Measurements from ENCODE around the gene HMCN2. TPM values are rescaled to one million over a fixed set of nuclear protein-coding genes. Genes with fewer than 3 reads are reported as not detected.

HMCN2 gene
- total RNA-seq, 1 donor = under 0.01 TPM

GRCh38 chr9:130331061-130331460 lies 65.5 kb downstream of the HMCN2 start:
- H4K20me1 ChIP-seq (ENCODE audit: insufficient read depth, low read length) = peaks cover 4% of the 10 kb centered on the region
- no peak for DNase-seq (ENCODE audit: insufficient read length, low spot score, missing footprints)
- no peak overlapping the region for H3K4me2 ChIP-seq (ENCODE audit: insufficient read depth, low read length)
- no peak for TF ChIP-seq CTCF (IDR thresholded peaks at IDR 0.05; ENCODE audit: extremely low read depth, low read depth, low read length)
- no peaks in the 10 kb centered on the region for H3K79me2 ChIP-seq (ENCODE audit: insufficient read depth, low read length)
- no peak overlapping the region for H2AFZ ChIP-seq (ENCODE audit: low read length)
- no peaks in the 10 kb centered on the region for H3K9me3 ChIP-seq (ENCODE audit: low read depth, low read length)
- H3K27ac ChIP-seq (ENCODE audit: low read depth, low read length) = no peak overlapping the region
- peaks cover 56% of the 10 kb centered on the region for H3K27me3 ChIP-seq (ENCODE audit: insufficient read depth, low read length)
- H3K4me3 ChIP-seq (ENCODE audit: insufficient read depth, low read length) = no peak overlapping the region
- H3K4me1 ChIP-seq (ENCODE audit: insufficient read depth, low read length) = peaks cover 10% of the 10 kb centered on the region
- H3K36me3 ChIP-seq (ENCODE audit: insufficient read depth, low read length) = no peaks in the 10 kb centered on the region

- no peak for DNase-seq (ENCODE audit: insufficient read length, low spot score, missing footprints)
- TF ChIP-seq CTCF (IDR thresholded peaks at IDR 0.05; ENCODE audit: extremely low read depth, low read depth, low read length) = no peak
- Histone ChIP-seq H4K20me1 (ENCODE audit: insufficient read depth, low read length) (peaks cover 4% of the 10 kb centered on the region), H3K79me2 (ENCODE audit: insufficient read depth, low read length) (no peaks in the 10 kb centered on the region), H3K4me2 (ENCODE audit: insufficient read depth, low read length) (no peak overlapping the region), H3K27me3 (ENCODE audit: insufficient read depth, low read length) (peaks cover 51% of the 10 kb centered on the region), H2AFZ (ENCODE audit: low read length) (no peak overlapping the region), H3K4me1 (ENCODE audit: insufficient read depth, low read length) (peaks cover 10% of the 10 kb centered on the region), H3K36me3 (ENCODE audit: insufficient read depth, low read length) (no peaks in the 10 kb centered on the region), H3K27ac (ENCODE audit: low read depth, low read length) (no peak overlapping the region), H3K9me3 (ENCODE audit: low read depth, low read length) (no peaks in the 10 kb centered on the region), H3K4me3 (ENCODE audit: insufficient read depth, low read length) (no peak overlapping the region)
These were observed 66.0 kb downstream of the HMCN2 start for GRCh38 chr9:130331573-130331972.

DNA sequence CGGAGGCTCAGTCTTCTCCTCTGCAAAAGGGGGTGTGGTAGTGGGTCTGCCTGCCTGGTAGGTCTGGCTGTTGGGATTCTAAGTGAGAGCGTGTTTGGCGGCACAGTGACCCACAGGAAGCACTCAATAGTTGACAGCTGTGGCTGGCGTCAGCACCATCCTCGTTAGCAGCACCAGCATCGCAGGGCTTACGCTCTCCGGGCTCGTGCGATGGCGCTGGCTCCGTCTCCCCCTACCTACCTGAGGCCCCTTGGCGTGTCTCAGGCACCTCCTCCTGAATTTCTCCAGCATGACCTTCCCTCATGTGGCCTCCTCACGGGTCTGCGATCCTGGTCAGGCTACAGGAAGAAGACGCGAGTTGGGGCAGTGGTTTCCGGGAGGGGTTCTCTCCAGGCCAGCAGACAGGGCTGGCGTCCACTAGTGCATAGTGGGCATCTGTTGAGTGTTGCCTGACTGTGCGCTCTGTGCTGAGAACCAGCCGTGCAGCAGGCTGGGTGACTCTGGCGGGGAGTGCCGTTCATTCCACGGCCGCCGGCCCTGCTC lies 66.9 kb downstream of the HMCN2 start:
- Histone ChIP-seq H3K27me3 (ENCODE audit: insufficient read depth, low read length) (peaks cover 43% of the 10 kb centered on the region), H3K4me2 (ENCODE audit: insufficient read depth, low read length) (no peak overlapping the region), H4K20me1 (ENCODE audit: insufficient read depth, low read length) (peaks cover 4% of the 10 kb centered on the region), H3K79me2 (ENCODE audit: insufficient read depth, low read length) (no peaks in the 10 kb centered on the region), H3K4me3 (ENCODE audit: insufficient read depth, low read length) (no peak overlapping the region), H3K4me1 (ENCODE audit: insufficient read depth, low read length) (peaks cover 10% of the 10 kb centered on the region), H3K27ac (ENCODE audit: low read depth, low read length) (no peak overlapping the region), H2AFZ (ENCODE audit: low read length) (no peak overlapping the region), H3K9me3 (ENCODE audit: low read depth, low read length) (no peaks in the 10 kb centered on the region), H3K36me3 (ENCODE audit: insufficient read depth, low read length) (no peaks in the 10 kb centered on the region)
- no peak for DNase-seq (ENCODE audit: insufficient read length, low spot score, missing footprints)
- TF ChIP-seq CTCF (IDR thresholded peaks at IDR 0.05; ENCODE audit: extremely low read depth, low read depth, low read length) = no peak

- no peak for TF ChIP-seq CTCF (IDR thresholded peaks at IDR 0.05; ENCODE audit: extremely low read depth, low read depth, low read length)
- no peak overlapping the region for H3K27ac ChIP-seq (ENCODE audit: low read depth, low read length)
- peaks cover 4% of the 10 kb centered on the region for H4K20me1 ChIP-seq (ENCODE audit: insufficient read depth, low read length)
- H3K36me3 ChIP-seq (ENCODE audit: insufficient read depth, low read length) = no peaks in the 10 kb centered on the region
- no peak overlapping the region for H2AFZ ChIP-seq (ENCODE audit: low read length)
- DNase-seq (ENCODE audit: insufficient read length, low spot score, missing footprints) = no peak
- H3K79me2 ChIP-seq (ENCODE audit: insufficient read depth, low read length) = no peaks in the 10 kb centered on the region
- peaks cover 36% of the 10 kb centered on the region for H3K27me3 ChIP-seq (ENCODE audit: insufficient read depth, low read length)
- peaks cover 5% of the 10 kb centered on the region for H3K4me1 ChIP-seq (ENCODE audit: insufficient read depth, low read length)
- no peaks in the 10 kb centered on the region for H3K9me3 ChIP-seq (ENCODE audit: low read depth, low read length)
- H3K4me3 ChIP-seq (ENCODE audit: insufficient read depth, low read length) = no peak overlapping the region
- H3K4me2 ChIP-seq (ENCODE audit: insufficient read depth, low read length) = no peak overlapping the region
These were observed 67.6 kb downstream of the HMCN2 start for GRCh38 chr9:130333041-130333711.
